RPMI7951 (cell line): ENCODE data around the gene MRPL20. TPM values are rescaled to one million over a fixed set of nuclear protein-coding genes. Genes with fewer than 3 reads are reported as not detected.

ENCODE experiments used
- DNase-seq: peaks from one replicate; pipeline ENCODE4 v3.0.0-alpha.2; 2012; ENCODE audit warnings: low read depth
- total RNA-seq: library from RNA; depleted of rRNA; stranded (reverse); fragments of >200 nt; shearing (Covaris generic); gene quantifications from 2 replicates; pipeline ENCODE4 v1.2.3, GENCODE V29; 2014

The MRPL20 gene
- total RNA-seq, 1 experiment from 2014 or later, result 227 TPM

DNA sequence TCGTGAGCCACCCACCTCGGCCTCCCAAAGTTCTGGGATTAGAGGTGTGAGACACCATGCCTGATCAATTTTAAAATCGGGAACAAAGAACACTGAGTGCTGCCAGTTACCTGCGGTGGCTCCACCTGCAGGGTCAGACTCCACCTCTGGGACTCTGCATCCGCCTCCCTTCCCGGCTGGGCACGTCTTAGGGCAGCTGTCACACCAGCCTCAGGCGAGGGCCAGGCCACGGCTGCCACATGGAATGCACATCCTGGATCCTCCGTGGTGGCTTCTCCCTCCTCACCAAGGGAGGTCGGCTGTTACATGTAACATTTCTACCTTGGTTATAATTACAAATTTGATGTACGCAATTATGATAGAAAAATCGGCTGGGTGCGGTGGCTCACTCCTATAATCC, 42.8 kb downstream of the MRPL20 start:
- DNase-seq, result peak; percentile 61

GRCh38 chr1:1361982-1362423, 45.1 kb downstream of the MRPL20 start:
- DNase-seq, result peak; percentile 62

DNA sequence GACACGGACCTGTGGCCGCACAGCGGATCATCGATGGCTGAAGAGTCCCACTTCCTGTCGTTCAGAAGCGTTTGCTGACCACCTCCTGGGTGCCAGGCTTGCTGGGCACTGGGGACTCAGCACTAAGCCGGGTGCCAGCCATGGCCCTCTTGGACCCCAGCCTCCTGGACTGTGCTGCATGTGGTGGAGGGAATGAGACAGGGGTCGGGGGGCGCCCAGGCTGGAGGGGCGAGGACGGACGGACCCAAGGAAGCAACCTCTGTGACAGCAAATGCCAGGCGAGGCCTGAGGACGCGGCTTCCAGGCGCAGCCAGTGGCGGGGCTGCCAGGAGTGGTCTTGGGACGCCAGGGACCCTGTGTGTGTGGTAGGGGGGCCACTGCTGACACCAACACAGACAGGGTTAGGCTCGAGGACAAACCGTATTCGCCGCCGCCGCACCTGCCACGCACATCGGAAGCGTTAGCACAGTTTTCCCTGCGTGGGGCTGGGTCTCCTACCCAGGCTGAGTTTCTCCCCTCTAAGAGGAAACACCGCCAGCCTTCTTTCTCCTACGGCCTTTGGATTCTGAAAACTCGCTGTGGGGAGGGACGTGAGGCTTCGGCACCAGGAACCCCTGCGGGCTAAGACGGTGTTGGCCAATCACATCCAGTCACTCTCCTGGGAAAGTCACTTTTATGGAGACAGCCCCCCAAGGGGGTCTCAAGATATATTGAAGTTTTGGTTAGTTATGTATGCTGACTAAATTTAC, 45.7 kb downstream of the MRPL20 start:
- DNase-seq, result no peak

- DNase-seq, result peak; percentile 96
Measured at GRCh38 chr1:1360506-1361169, 46.5 kb downstream of the MRPL20 start.

- DNase-seq, result peak; percentile 85
Measured at GRCh38 chr1:1359664-1360468, 47.2 kb downstream of the MRPL20 start.

GRCh38 chr1:1359308-1359663, 47.8 kb downstream of the MRPL20 start:
- DNase-seq, result peak; percentile 69

DNA sequence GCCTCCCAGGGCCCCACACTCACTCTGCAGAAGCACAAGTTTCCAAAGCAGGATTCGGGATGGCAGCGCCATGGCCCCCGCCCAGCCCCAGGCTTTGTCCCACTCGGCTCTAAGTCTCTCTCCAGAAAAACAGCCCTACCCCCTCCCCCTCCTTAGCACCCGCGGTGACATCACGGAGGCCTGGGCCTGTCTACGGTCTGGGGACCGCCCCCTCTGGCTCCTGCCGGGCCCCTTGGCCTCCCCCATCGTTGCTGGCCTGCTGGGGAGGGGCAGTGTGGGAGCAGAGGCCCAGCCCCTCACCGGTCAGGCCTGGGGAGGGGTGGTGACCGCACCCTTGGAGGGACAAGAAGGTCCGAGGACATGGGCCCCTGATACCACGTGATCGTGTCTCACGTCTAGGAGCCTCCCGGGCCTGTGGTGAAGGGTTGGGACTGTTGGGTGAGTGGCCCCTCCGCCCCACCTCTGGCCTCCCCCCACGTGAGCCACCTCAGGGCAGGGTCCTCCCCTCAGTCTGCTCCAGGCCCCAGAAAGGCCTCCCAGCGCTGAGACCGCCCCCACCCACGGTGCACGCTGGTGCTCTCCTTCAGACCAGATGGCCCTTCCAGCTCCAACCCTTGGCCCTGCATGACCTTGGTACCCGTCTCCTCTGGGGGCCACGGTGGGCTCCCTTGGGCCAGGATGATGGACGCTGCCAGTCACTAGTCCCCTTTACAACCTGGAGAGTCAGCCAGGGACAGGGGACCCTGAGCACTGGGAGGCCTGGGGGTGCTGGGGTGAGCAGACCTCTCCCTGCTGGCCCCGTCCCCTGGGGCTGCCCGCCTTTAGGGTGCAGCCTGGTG, 48.4 kb downstream of the MRPL20 start, which contains the start of gene MXRA8:
Gene MXRA8 (minus strand): TSS at position 123 of the 839 bp plus-strand sequence. CDS start 51 bp downstream, at position 72.
- peak; percentile 44 for DNase-seq

DNA sequence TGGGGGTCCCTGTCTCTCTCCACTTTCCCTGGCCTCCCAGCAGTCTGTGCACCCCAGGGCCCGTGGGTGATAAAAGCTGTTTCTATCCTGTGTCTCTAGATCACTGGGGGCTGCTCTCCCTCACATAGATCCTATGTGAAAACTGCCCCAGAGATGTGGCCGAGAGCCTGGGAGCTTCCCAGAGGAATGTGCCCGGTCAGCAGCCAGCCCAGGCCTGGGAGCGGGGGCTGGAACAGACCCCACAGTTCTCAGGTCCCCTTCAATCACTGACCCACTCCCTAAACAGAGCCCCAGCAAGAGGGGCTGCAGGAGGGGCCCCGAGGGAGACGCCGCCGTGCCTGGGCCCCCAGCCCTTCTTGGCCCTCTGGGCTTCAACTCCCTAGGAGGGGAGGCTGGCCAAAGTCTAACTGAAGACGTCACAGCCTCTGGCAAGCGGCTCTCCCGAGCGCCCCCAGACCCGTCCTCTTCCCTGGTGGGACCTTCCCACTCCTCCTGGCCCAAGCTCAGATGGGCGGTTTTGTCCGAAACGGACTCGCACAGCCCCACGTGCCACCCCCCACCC, 49.1 kb downstream of the MRPL20 start:
- no peak for DNase-seq

GRCh38 chr1:1356796-1357401, 50.2 kb downstream of the MRPL20 start:
- DNase-seq, result no peak

DNA sequence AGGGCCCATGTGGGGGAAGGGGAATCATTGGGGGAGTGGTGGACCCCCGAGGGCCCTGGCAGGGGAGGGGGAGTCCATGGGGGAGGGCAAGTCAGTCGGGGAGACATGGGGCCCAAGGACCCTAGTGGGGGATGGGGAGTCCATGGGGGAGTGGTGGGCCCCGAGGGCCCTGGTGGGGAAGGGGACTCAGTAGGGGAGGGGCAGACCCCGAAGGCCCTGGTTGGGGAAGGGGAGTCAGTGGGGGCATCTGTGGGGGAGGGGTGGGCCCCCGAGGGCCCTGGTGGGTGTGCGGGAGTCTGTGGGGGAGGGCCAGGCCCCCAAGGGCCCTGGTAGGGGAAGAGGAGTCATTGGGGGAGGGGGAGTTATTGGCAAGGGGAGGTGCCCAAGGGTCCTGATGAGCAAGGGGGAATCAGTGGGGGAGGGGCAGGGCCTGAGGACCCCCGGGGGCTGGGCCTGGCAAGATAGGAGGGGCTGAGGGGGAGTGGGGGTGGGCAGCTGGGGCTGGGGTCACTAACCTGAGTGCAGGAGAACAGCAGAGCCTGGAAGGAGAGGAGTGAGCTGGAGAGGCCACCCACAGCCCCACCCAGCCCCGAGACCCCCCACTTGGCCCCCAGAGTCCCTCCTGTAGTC, 50.8 kb downstream of the MRPL20 start:
- DNase-seq, result no peak

DNA sequence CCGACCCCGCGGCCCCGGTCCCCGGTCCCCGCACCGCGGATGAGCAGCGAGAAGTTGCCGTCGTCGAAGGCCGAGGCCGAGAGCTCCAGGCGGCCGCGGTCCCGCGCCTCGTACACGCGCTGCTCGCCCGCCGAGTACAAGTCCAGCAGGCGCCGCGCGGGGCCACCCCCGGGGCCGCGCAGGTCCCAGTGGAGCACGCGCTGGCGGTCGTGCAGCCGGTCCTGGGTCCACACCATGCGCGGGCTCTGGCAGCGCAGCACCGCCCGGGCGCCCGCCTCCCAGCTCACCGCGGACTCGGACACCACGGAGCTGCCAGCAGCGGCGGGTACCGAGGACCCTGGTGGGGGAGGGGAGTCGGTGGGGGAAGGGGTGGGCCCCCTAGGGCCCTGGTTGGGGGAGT, 51.7 kb downstream of the MRPL20 start:
- DNase-seq, result peak; percentile 44

GRCh38 chr1:1354271-1355247, 52.5 kb downstream of the MRPL20 start:
- DNase-seq, result no peak

DNA sequence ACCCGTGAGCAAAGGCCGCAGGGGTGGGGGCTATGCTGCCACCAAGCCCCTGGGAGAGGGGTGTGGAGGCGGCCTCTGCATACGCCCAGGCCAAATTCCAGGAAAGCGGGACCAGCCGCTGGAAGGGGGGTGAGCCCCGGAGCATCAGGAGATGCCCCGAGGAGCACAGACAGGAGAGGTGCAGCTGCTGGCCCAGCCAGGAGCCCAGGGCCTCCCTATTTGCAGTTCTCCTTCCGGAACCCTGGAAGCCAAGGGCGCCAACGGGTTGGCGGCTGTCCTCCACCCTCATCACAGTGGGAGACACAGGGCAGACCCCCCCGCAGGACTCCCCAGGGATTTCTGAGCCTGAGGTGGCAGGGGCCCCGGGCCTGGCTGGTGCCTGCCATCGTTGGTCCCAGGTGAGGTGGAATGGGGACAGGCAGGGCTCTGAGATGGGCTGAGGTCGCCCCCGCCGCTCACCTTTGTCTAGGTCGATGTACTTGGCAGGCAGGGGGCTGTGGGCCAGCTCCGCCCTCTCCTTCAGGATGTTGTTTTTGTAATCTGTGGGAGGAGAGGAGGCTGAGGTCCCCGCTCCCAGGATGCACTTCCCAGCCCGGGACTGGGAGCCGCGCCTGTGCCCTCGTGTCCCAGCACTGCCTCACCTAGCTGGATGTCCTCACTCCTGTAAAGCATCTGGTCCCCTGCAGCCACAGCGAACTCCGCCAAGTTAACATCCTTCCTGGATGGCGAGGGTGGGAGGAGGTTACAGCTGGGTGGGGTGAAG, 53.5 kb downstream of the MRPL20 start:
- no peak for DNase-seq

DNA sequence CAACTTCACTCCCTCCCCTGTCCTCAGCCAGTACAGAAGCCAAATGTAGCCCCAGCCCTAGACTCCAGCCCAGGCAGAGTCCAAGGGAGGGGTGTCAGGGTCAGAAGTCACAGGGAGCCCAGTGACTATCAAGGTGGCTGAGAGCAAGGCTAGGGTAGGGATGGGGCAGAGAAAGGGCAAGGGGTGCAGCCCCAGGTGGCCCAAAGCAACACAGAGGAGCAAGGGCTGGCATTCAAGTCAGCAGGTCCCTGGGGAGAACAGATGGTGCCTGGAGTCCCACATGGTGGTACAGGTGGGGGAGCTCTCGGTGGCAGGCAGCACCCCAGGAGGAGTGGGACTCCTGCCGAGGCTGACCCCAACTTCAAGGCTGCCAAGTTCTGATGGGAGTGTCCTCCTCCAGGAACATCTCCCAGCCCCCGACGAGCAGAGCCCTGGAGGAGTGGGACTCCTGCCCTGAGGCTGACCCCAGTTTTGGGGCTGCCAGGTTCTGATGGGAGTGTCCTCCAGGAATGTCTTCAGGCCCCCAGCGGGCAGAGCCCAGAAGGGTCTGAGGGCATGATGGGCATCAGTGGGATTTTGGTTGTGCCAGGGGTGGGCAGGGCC, 54.2 kb downstream of the MRPL20 start:
- DNase-seq, result no peak
